ENCODE measurements around the gene DNAAF8. TPM values are rescaled to one million over a fixed set of nuclear protein-coding genes. Genes with fewer than 3 reads are reported as not detected.

DNAAF8 gene
- total and polyA plus RNA-seq, 2 donors (not counting 3 experiments of a cell fraction or from before 2014, with no cell fraction given) = 0.58 to 1.0 TPM

DNA sequence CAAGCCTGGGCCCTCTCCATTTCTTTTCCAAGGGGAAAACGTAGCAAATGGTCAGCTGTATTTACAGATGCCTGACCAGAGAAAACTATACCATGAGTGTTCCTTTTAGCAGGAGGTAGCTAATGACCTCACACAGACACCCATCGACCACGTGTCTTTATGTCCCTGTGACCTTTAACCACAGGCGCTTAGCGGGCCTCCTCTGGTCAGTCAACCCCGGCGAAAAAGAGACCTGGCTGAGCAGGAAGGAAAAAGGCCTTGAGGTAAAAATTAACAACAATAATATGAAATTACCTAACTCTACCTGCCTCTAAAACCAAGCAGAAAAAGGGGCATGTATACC, 31.9 kb upstream of the DNAAF8 start:
- H3K36me3 ChIP-seq (ENCODE audit: control insufficient read depth in 2 of 2, extremely low read depth in 1 of 2, insufficient read depth in 2 of 2, low read length in 2 of 2) = peaks cover 3 to 31% of the 10 kb centered on the region in 2 experiments
- no peak overlapping the region for H3K27ac ChIP-seq (ENCODE audit: insufficient read depth, low read depth, low read length)
- DNase-seq (ENCODE audit: low read depth, low spot score) (no peak), FAIRE-seq (no peak)
- no peak overlapping the region for H3K4me3 ChIP-seq (replicated peaks in 1 of 3; ENCODE audit: insufficient read depth in 1 of 3, low read depth in 1 of 3, low read length in 3 of 3)
- ChIA-PET CTCF (no interaction called here), POLR2A (no interaction called here)
- H3K9me3 ChIP-seq (replicated peaks; ENCODE audit: control insufficient read depth, insufficient read depth, low read length) = no peaks in the 10 kb centered on the region
- dilution Hi-C loops (cut with MboI; ENCODE audit: extremely low pct_ligation_motif_present, low sequenced_read_pairs) (no loop called here), intact Hi-C loops (cut with micrococcal nuclease) (no loop called here)
- no peaks in the 10 kb centered on the region for H3K79me2 ChIP-seq (ENCODE audit: control insufficient read depth, insufficient read depth, low read length)
- TF ChIP-seq JUN (IDR thresholded peaks at IDR 0.05; ENCODE audit: borderline replicate concordance, insufficient read depth, insufficient read length, low read depth) (no peak), POLR2A (IDR thresholded peaks at IDR 0.05; ENCODE audit: low read depth, low read length) (no peak), FOS (IDR thresholded peaks at IDR 0.05; ENCODE audit: borderline replicate concordance, insufficient read depth, low read length) (no peak), GATA2 (IDR thresholded peaks at IDR 0.05; ENCODE audit: insufficient read depth, insufficient read length, low read depth, low read length) (no peak), EZH2 (IDR thresholded peaks at IDR 0.05; ENCODE audit: borderline replicate concordance, low read depth, low read length, severe bottlenecking) (no peak), MYC (IDR thresholded peaks at IDR 0.05; ENCODE audit: low read depth, low read length) (no peak), POLR2AphosphoS5 (IDR thresholded peaks at IDR 0.05; ENCODE audit: insufficient read depth, low read depth, low read length) (no peak)
- TF ChIP-seq, protein P1, sequence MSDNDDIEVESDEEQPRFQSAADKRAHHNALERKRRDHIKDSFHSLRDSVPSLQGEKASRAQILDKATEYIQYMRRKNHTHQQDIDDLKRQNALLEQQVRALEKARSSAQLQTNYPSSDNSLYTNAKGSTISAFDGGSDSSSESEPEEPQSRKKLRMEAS (IDR thresholded peaks at IDR 0.05; ENCODE audit: insufficient read depth, insufficient read length) = no peak
- TF ChIP-seq, protein P2, sequence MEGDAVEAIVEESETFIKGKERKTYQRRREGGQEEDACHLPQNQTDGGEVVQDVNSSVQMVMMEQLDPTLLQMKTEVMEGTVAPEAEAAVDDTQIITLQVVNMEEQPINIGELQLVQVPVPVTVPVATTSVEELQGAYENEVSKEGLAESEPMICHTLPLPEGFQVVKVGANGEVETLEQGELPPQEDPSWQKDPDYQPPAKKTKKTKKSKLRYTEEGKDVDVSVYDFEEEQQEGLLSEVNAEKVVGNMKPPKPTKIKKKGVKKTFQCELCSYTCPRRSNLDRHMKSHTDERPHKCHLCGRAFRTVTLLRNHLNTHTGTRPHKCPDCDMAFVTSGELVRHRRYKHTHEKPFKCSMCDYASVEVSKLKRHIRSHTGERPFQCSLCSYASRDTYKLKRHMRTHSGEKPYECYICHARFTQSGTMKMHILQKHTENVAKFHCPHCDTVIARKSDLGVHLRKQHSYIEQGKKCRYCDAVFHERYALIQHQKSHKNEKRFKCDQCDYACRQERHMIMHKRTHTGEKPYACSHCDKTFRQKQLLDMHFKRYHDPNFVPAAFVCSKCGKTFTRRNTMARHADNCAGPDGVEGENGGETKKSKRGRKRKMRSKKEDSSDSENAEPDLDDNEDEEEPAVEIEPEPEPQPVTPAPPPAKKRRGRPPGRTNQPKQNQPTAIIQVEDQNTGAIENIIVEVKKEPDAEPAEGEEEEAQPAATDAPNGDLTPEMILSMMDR (IDR thresholded peaks at IDR 0.05; ENCODE audit: extremely low read depth in 1 of 2, insufficient read depth in 1 of 2, low read depth in 1 of 2, low read length in 2 of 2) = no peak
- H3K4me2 ChIP-seq (ENCODE audit: insufficient read depth, low read length) = no peak overlapping the region
- BruUV-seq (replicated peaks) = no TSS peak
- no peaks in the 10 kb centered on the region for H3K4me1 ChIP-seq (ENCODE audit: control insufficient read depth, extremely low read depth, insufficient read depth, low read length)
- H4K20me1 ChIP-seq (replicated peaks; ENCODE audit: control insufficient read depth, extremely low read depth, insufficient read depth, low read length) = no peaks in the 10 kb centered on the region
- no peaks in the 10 kb centered on the region for H3K9me1 ChIP-seq (replicated peaks; ENCODE audit: control insufficient read depth, extremely low read depth, insufficient read depth, low read length)
- H2AFZ ChIP-seq (ENCODE audit: low read depth, low read length) = no peak overlapping the region
- no peaks in the 10 kb centered on the region for H3K27me3 ChIP-seq (ENCODE audit: control insufficient read depth in 2 of 2, insufficient read depth in 2 of 2, low read length in 2 of 2)
- H3K9ac ChIP-seq (replicated peaks; ENCODE audit: extremely low read depth, insufficient read depth, low read length) = no peak overlapping the region

Data from endothelial cell of umbilical vein (primary cell).